SJSA1 (cell line): ENCODE data around the gene GRHPR. TPM values are rescaled to one million over a fixed set of nuclear protein-coding genes. Genes with fewer than 3 reads are reported as not detected.

Source experiments
- DNase-seq, 2 experiments: peaks; one replicate each; pipeline ENCODE4 v3.0.0-alpha.2; 2015 to 2020; ENCODE audit warnings: low spot score in 2 of 2, low read depth in 1 of 2
- H3K27ac ChIP-seq: fragments of 250-450 bp; sonication (Bioruptor Pico); 2 replicates; pipeline ENCODE4 v1.5.1; 2020; ENCODE audit warnings: mild to moderate bottlenecking, moderate library complexity
- H3K27me3 ChIP-seq: fragments of 250-450 bp; sonication (Bioruptor Pico); replicated peaks from 2 replicates; pipeline ENCODE4 v1.5.1; 2020; ENCODE audit warnings: mild to moderate bottlenecking, moderate library complexity
- H3K36me3 ChIP-seq: fragments of 250-450 bp; sonication (Bioruptor Pico); 2 replicates; pipeline ENCODE4 v1.5.1; 2020; ENCODE audit warnings: mild to moderate bottlenecking
- H3K4me1 ChIP-seq: fragments of 250-450 bp; sonication (Bioruptor Pico); replicated peaks from 2 replicates; pipeline ENCODE4 v1.6.1; 2021; ENCODE audit warnings: mild to moderate bottlenecking
- H3K4me3 ChIP-seq: fragments of 250-450 bp; sonication (Bioruptor Pico); 2 replicates; pipeline ENCODE4 v1.5.1; 2020; ENCODE audit warnings: mild to moderate bottlenecking
- H3K9me3 ChIP-seq: fragments of 250-450 bp; sonication (Bioruptor Pico); replicated peaks from 2 replicates; pipeline ENCODE4 v1.5.1; 2020; ENCODE audit warnings: mild to moderate bottlenecking
- total RNA-seq: library from RNA; depleted of rRNA; stranded (reverse); fragments of >200 nt; shearing (Covaris generic); gene quantifications from 2 replicates; pipeline ENCODE4 v1.2.3, GENCODE V29; 2014

GRHPR gene
- total RNA-seq, 1 experiment from 2014 or later: 75.1 TPM

DNA sequence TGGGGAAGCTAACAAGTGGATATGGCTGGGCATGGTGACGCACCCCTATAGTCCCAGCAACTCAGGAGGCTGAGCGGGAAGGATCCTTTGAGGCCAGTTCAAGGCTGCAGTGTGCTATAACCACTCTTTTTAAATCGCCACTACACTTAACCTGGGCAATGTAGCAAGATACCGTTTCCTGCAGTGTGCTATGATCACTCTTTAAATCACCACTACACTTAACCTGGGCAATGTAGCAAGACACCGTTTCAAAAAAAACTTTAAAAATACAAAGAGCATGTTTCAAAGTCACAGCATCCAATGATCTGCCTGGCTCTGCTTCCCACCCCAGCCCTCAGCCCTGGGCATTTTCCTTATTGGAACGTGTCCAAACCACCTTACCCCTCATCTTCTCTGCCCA is 14.5 kb downstream of the GRHPR start:
- Histone ChIP-seq H3K36me3 (peaks cover 39% of the 10 kb centered on the region), H3K27ac (no peak overlapping the region), H3K4me3 (no peak overlapping the region), H3K27me3 (no peaks in the 10 kb centered on the region), H3K4me1 (no peaks in the 10 kb centered on the region), H3K9me3 (no peaks in the 10 kb centered on the region)
- DNase-seq: no peak

GRCh38 chr9:37437621-37438020 is 15.1 kb downstream of the GRHPR start:
- no peaks in the 10 kb centered on the region for H3K27me3 ChIP-seq
- H3K4me1 ChIP-seq: no peaks in the 10 kb centered on the region
- H3K27ac ChIP-seq: no peak overlapping the region
- no peaks in the 10 kb centered on the region for H3K9me3 ChIP-seq
- H3K36me3 ChIP-seq: peaks cover 40% of the 10 kb centered on the region
- DNase-seq: no peak
- H3K4me3 ChIP-seq: no peak overlapping the region

DNA sequence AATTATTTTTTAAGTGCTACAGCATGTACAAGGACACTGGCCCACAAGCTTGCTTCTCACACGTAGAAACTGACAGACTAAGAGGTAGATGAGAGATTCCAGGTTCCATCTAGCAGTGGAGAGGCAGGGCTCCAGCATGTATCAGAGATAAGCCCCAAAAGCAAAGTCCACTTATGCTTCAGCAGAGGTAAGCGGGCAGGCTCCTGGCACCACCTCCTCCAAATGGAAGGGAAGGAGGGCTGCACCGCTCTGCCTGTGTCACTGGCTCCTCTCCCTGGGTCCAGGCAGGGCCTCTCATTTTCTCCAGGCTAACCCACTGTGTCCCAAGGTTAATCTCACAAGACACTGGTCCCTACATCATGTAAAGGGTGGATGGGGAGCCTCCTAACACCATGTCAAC is 15.9 kb downstream of the GRHPR start:
- DNase-seq: no peak
- no peak overlapping the region for H3K4me3 ChIP-seq
- no peaks in the 10 kb centered on the region for H3K9me3 ChIP-seq
- H3K4me1 ChIP-seq: no peaks in the 10 kb centered on the region
- H3K27ac ChIP-seq: no peak overlapping the region
- H3K36me3 ChIP-seq: peaks cover 40% of the 10 kb centered on the region
- H3K27me3 ChIP-seq: no peaks in the 10 kb centered on the region

GRCh38 chr9:37441776-37442370 is 19.4 kb downstream of the GRHPR start:
- H3K27me3 ChIP-seq: no peaks in the 10 kb centered on the region
- no peak for DNase-seq
- no peak overlapping the region for H3K27ac ChIP-seq
- H3K4me3 ChIP-seq: no peak overlapping the region
- no peaks in the 10 kb centered on the region for H3K9me3 ChIP-seq
- H3K36me3 ChIP-seq: peaks cover 29% of the 10 kb centered on the region
- no peaks in the 10 kb centered on the region for H3K4me1 ChIP-seq

GRCh38 chr9:37442556-37442955 is 20.1 kb downstream of the GRHPR start:
- DNase-seq: no peak
- H3K36me3 ChIP-seq: peaks cover 29% of the 10 kb centered on the region
- H3K27me3 ChIP-seq: no peaks in the 10 kb centered on the region
- H3K4me1 ChIP-seq: no peaks in the 10 kb centered on the region
- H3K4me3 ChIP-seq: no peak overlapping the region
- no peak overlapping the region for H3K27ac ChIP-seq
- H3K9me3 ChIP-seq: no peaks in the 10 kb centered on the region

DNA sequence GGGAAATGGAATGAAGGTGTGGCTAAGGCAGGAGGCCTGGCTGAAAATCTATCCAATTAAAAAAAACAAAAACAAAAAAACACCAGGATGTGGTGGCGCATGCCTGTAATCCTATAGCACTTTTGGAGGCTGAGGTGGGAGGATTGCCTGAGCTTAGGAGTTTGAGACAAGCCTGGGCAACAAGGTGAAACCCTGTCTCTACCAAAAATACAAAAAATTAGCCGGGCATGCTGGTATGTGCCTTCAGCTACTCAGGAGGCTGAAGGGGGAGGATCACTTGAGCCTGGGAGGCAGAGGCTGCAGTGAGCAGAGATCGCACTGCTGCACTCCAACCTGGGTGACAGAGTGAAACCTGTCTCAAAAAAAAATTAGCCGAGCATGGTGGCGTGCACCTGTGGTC is 21.1 kb downstream of the GRHPR start:
- Histone ChIP-seq H3K36me3 (peaks cover 20% of the 10 kb centered on the region), H3K4me1 (no peaks in the 10 kb centered on the region), H3K27me3 (no peaks in the 10 kb centered on the region), H3K4me3 (no peak overlapping the region), H3K9me3 (no peaks in the 10 kb centered on the region), H3K27ac (no peak overlapping the region)
- no peak for DNase-seq

- Histone ChIP-seq H3K36me3 (peaks cover 12% of the 10 kb centered on the region), H3K27me3 (no peaks in the 10 kb centered on the region), H3K4me3 (no peak overlapping the region), H3K27ac (no peak overlapping the region), H3K4me1 (no peaks in the 10 kb centered on the region), H3K9me3 (no peaks in the 10 kb centered on the region)
- DNase-seq: no peak
These were observed 22.4 kb downstream of the GRHPR start for GRCh38 chr9:37444890-37445289.

- no peak overlapping the region for H3K27ac ChIP-seq
- H3K36me3 ChIP-seq: peaks cover 11% of the 10 kb centered on the region
- no peaks in the 10 kb centered on the region for H3K4me1 ChIP-seq
- H3K27me3 ChIP-seq: no peaks in the 10 kb centered on the region
- H3K9me3 ChIP-seq: no peaks in the 10 kb centered on the region
- no peak for DNase-seq
- H3K4me3 ChIP-seq: no peak overlapping the region
These were observed 23.3 kb downstream of the GRHPR start for GRCh38 chr9:37445832-37446231.

GRCh38 chr9:37446401-37446800 is 23.9 kb downstream of the GRHPR start:
- Histone ChIP-seq H3K4me1 (no peaks in the 10 kb centered on the region), H3K9me3 (no peaks in the 10 kb centered on the region), H3K27ac (no peak overlapping the region), H3K4me3 (no peak overlapping the region), H3K36me3 (peaks cover 7% of the 10 kb centered on the region), H3K27me3 (no peaks in the 10 kb centered on the region)
- no peak for DNase-seq

GRCh38 chr9:37447111-37447510 is 24.6 kb downstream of the GRHPR start:
- 0 out of 2 replicates have a peak, but pooled peaks cover 3% of the 10 kb centered on the region for H3K4me1 ChIP-seq
- no peak overlapping the region for H3K4me3 ChIP-seq
- H3K9me3 ChIP-seq: no peaks in the 10 kb centered on the region
- no peak overlapping the region for H3K27ac ChIP-seq
- DNase-seq: no peak
- no peaks in the 10 kb centered on the region; the same call in none of the 2 replicates for H3K36me3 ChIP-seq
- no peaks in the 10 kb centered on the region for H3K27me3 ChIP-seq

DNA sequence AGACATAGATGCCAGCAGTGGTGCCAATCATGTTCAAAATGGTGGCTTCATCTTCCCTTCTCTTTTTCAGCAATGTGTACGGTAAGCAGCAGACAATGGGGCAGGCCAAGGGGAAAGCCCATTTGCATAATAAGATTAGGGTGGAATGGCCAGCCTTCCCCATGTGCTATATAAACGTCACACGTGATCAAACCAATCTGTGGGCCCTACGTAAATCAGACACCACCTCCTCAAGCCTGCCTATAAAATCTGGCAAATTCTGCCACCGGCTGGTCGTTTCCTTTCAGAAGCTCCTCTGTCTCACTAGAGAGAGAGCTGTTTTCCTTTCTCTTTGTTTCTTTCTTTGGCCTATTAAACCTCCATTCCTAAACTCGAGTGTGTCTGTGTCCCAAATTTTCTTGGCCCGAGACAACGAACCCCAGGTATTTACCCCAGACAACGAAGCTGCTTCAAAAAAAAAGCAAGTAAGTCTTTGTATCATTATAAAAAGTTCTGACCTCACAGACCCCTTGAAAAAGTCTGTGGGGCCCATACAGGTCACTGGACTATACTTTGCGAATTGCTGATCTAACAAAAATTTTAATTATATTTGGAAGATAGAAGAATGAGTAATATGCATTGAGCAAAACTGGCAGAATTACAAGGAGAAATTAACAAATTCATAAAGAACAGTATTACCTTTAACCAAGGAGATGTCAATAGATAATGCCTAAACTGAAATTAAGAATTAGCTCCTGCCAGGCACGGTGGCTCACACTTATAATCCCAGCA is 27.6 kb downstream of the GRHPR start:
- H3K9me3 ChIP-seq: no peaks in the 10 kb centered on the region
- 0 out of 2 replicates have a peak, but pooled peaks cover 3% of the 10 kb centered on the region for H3K4me1 ChIP-seq
- H3K27me3 ChIP-seq: no peaks in the 10 kb centered on the region
- DNase-seq: no peak
- no peak overlapping the region for H3K4me3 ChIP-seq
- H3K27ac ChIP-seq: no peak overlapping the region
- H3K36me3 ChIP-seq: no peaks in the 10 kb centered on the region; the same call in 1 of the 2 replicates

GRCh38 chr9:37451628-37452027 is 29.1 kb downstream of the GRHPR start:
- Histone ChIP-seq H3K27ac (no peak overlapping the region), H3K4me1 (0 out of 2 replicates have a peak, but pooled peaks cover 3% of the 10 kb centered on the region), H3K36me3 (no peaks in the 10 kb centered on the region; the same call in 1 of the 2 replicates), H3K4me3 (no peak overlapping the region), H3K9me3 (no peaks in the 10 kb centered on the region), H3K27me3 (no peaks in the 10 kb centered on the region)
- DNase-seq: no peak

GRCh38 chr9:37452611-37453010 is 30.1 kb downstream of the GRHPR start:
- no peaks in the 10 kb centered on the region; the same call in 1 of the 2 replicates for H3K36me3 ChIP-seq
- no peak overlapping the region for H3K4me3 ChIP-seq
- H3K4me1 ChIP-seq: 0 out of 2 replicates have a peak, but pooled peaks cover 3% of the 10 kb centered on the region
- H3K27ac ChIP-seq: no peak overlapping the region
- H3K27me3 ChIP-seq: no peaks in the 10 kb centered on the region
- H3K9me3 ChIP-seq: no peaks in the 10 kb centered on the region
- DNase-seq: no peak

GRCh38 chr9:37453827-37454226 is 31.3 kb downstream of the GRHPR start:
- Histone ChIP-seq H3K9me3 (no peaks in the 10 kb centered on the region), H3K4me3 (no peak overlapping the region), H3K36me3 (no peaks in the 10 kb centered on the region; the same call in 1 of the 2 replicates), H3K27me3 (no peaks in the 10 kb centered on the region), H3K4me1 (0 out of 2 replicates have a peak, but pooled peaks cover 3% of the 10 kb centered on the region), H3K27ac (no peak overlapping the region)
- DNase-seq: no peak
